ENCODE measurements around the gene EEF1AKMT4. TPM values are rescaled to one million over a fixed set of nuclear protein-coding genes. Genes with fewer than 3 reads are reported as not detected.

The EEF1AKMT4 gene
- total RNA-seq, 2 experiments from 2014 or later, result 18.8 TPM

- Histone ChIP-seq H3K27ac (ENCODE audit: low read depth, low read length, poor library complexity, severe bottlenecking) (no peak overlapping the region), H3K79me2 (ENCODE audit: insufficient read depth, low read depth, low read length) (no peaks in the 10 kb centered on the region), H3K4me3 (ENCODE audit: low read depth, low read length, poor library complexity, severe bottlenecking) (no peak overlapping the region), H3K9me2 (ENCODE audit: insufficient read depth, low read length) (no peaks in the 10 kb centered on the region), H4K20me1 (ENCODE audit: insufficient read depth, low read length) (no peaks in the 10 kb centered on the region; the same call in 1 of the 2 replicates), H3K4me1 (ENCODE audit: insufficient read depth, low read length, poor library complexity, severe bottlenecking) (peaks cover 7% of the 10 kb centered on the region), H2AFZ (ENCODE audit: low read length) (no peak overlapping the region), H3K9me3 (ENCODE audit: low read length) (no peaks in the 10 kb centered on the region), H3K36me3 (ENCODE audit: insufficient read depth, low read length) (no peaks in the 10 kb centered on the region), H3K4me2 (ENCODE audit: low read length) (no peak overlapping the region)
- DNase-seq (ENCODE audit: low spot score), result no peak
- TF ChIP-seq EZH2phosphoT487 (IDR thresholded peaks at IDR 0.05; ENCODE audit: borderline replicate concordance, low read depth, low read length), result no peak
- no peak for TF ChIP-seq CTCF (conservative IDR thresholded peaks at IDR 0.05; ENCODE audit: low read length)
- BruUV-seq (replicated peaks), result no TSS peak
- intact Hi-C loops (cut with micrococcal nuclease; ENCODE audit: unreplicated experiment), result no loop called here
- POLR2A ChIA-PET, result no interaction called here
- CTCF ChIA-PET (ENCODE audit: unreplicated experiment), result no interaction called here
Measured at GRCh38 chr3:184235381-184236032, 14.0 kb upstream of the EEF1AKMT4 start.

GRCh38 chr3:184236033-184236410 is 13.4 kb upstream of the EEF1AKMT4 start:
- no peaks in the 10 kb centered on the region for H3K79me2 ChIP-seq (ENCODE audit: insufficient read depth, low read depth, low read length)
- no peaks in the 10 kb centered on the region for H3K9me3 ChIP-seq (ENCODE audit: low read length)
- H3K27ac ChIP-seq (ENCODE audit: low read depth, low read length, poor library complexity, severe bottlenecking), result no peak overlapping the region
- DNase-seq (ENCODE audit: low spot score), result no peak
- no peak overlapping the region for H3K4me3 ChIP-seq (ENCODE audit: low read depth, low read length, poor library complexity, severe bottlenecking)
- ChIA-PET POLR2A (interaction anchor here (1.0 kb wide), 1 partner anchor 67 kb away, joined by 3 read pairs; no protein-coding TSS in a partner anchor), CTCF (ENCODE audit: unreplicated experiment) (interaction anchor here (1.0 kb wide), 1 partner anchor 8 kb away, joined by 3 read pairs; no protein-coding TSS in a partner anchor)
- BruUV-seq (replicated peaks), result no TSS peak
- no peaks in the 10 kb centered on the region; the same call in 1 of the 2 replicates for H4K20me1 ChIP-seq (ENCODE audit: insufficient read depth, low read length)
- intact Hi-C loops (cut with micrococcal nuclease; ENCODE audit: unreplicated experiment), result no loop called here
- TF ChIP-seq EZH2phosphoT487 (IDR thresholded peaks at IDR 0.05; ENCODE audit: borderline replicate concordance, low read depth, low read length), result no peak
- TF ChIP-seq CTCF (conservative IDR thresholded peaks at IDR 0.05; ENCODE audit: low read length), result no peak
- H2AFZ ChIP-seq (ENCODE audit: low read length), result no peak overlapping the region
- H3K9me2 ChIP-seq (ENCODE audit: insufficient read depth, low read length), result no peaks in the 10 kb centered on the region
- no peaks in the 10 kb centered on the region for H3K36me3 ChIP-seq (ENCODE audit: insufficient read depth, low read length)
- H3K4me2 ChIP-seq (ENCODE audit: low read length), result no peak overlapping the region
- H3K4me1 ChIP-seq (ENCODE audit: insufficient read depth, low read length, poor library complexity, severe bottlenecking), result peaks cover 7% of the 10 kb centered on the region

GRCh38 chr3:184236636-184237035 is 12.8 kb upstream of the EEF1AKMT4 start:
- intact Hi-C loops (cut with micrococcal nuclease; ENCODE audit: unreplicated experiment), result no loop called here
- no peak for DNase-seq (ENCODE audit: low spot score)
- no TSS peak for BruUV-seq (replicated peaks)
- no peak overlapping the region for H2AFZ ChIP-seq (ENCODE audit: low read length)
- no peaks in the 10 kb centered on the region for H3K9me2 ChIP-seq (ENCODE audit: insufficient read depth, low read length)
- no peak overlapping the region for H3K4me2 ChIP-seq (ENCODE audit: low read length)
- ChIA-PET CTCF (ENCODE audit: unreplicated experiment) (interaction anchor here (0.6 to 1.0 kb wide), 2 partner anchors 9 to 30 kb away, joined by 3 read pairs; no protein-coding TSS in a partner anchor), POLR2A (interaction anchor here (1.0 kb wide), 1 partner anchor 67 kb away, joined by 3 read pairs; no protein-coding TSS in a partner anchor)
- TF ChIP-seq EZH2phosphoT487 (IDR thresholded peaks at IDR 0.05; ENCODE audit: borderline replicate concordance, low read depth, low read length), result no peak
- TF ChIP-seq CTCF (conservative IDR thresholded peaks at IDR 0.05; ENCODE audit: low read length), result no peak
- H3K79me2 ChIP-seq (ENCODE audit: insufficient read depth, low read depth, low read length), result no peaks in the 10 kb centered on the region
- H3K9me3 ChIP-seq (ENCODE audit: low read length), result no peaks in the 10 kb centered on the region
- peaks cover 2% of the 10 kb centered on the region; the same call in 1 of the 2 replicates for H3K36me3 ChIP-seq (ENCODE audit: insufficient read depth, low read length)
- H4K20me1 ChIP-seq (ENCODE audit: insufficient read depth, low read length), result no peaks in the 10 kb centered on the region; the same call in 1 of the 2 replicates
- peaks cover 7% of the 10 kb centered on the region for H3K4me1 ChIP-seq (ENCODE audit: insufficient read depth, low read length, poor library complexity, severe bottlenecking)
- H3K27ac ChIP-seq (ENCODE audit: low read depth, low read length, poor library complexity, severe bottlenecking), result no peak overlapping the region
- no peak overlapping the region for H3K4me3 ChIP-seq (ENCODE audit: low read depth, low read length, poor library complexity, severe bottlenecking)
